Neural cell (in vitro differentiated cells): ENCODE measurements around the gene CRK. TPM values are rescaled to one million over a fixed set of nuclear protein-coding genes. Genes with fewer than 3 reads are reported as not detected.

Experiments
- H2AFZ ChIP-seq: fragments of 200-600, 300-800 bp; sonication (generic), shearing (Covaris generic); 2 replicates; pipeline ENCODE4 v1.6.0; 2014; ENCODE audit warnings: low read depth, mild to moderate bottlenecking, antibody characterized with exemption, low read length, moderate library complexity
- H3F3A ChIP-seq: fragments of 200-600 bp; shearing (Covaris generic); 2 replicates; pipeline ENCODE4 v1.6.1; 2016; ENCODE audit warnings: mild to moderate bottlenecking, moderate library complexity, mixed read lengths, antibody characterized with exemption, low read length; ENCODE audit not compliant: insufficient read depth, poor library complexity, severe bottlenecking
- H3K27ac ChIP-seq: fragments of 200-600, 300-800 bp; sonication (generic), shearing (Covaris generic); 2 replicates; pipeline ENCODE4 v1.5.1; 2014; ENCODE audit warnings: mild to moderate bottlenecking, low read length, moderate library complexity
- H3K27me3 ChIP-seq: fragments of 300-800, 200-600 bp; sonication (generic), shearing (Covaris generic); 2 replicates; pipeline ENCODE4 v1.6.0; 2014; ENCODE audit warnings: mild to moderate bottlenecking, low read depth, low read length, moderate library complexity; ENCODE audit not compliant: insufficient read depth
- H3K36me3 ChIP-seq: fragments of 300-800, 200-600 bp; sonication (generic), shearing (Covaris generic); 2 replicates; pipeline ENCODE4 v1.5.1; 2014; ENCODE audit warnings: mild to moderate bottlenecking, antibody characterized with exemption, low read length, moderate library complexity; ENCODE audit not compliant: insufficient read depth
- H3K4me2 ChIP-seq: fragments of 300-800, 200-600 bp; sonication (generic), shearing (Covaris generic); 2 replicates; pipeline ENCODE4 v1.6.0; 2014; ENCODE audit warnings: mild to moderate bottlenecking, low read length
- H3K4me3 ChIP-seq: fragments of 300-800, 200-600 bp; sonication (generic), shearing (Covaris generic); 2 replicates; pipeline ENCODE4 v1.5.1; 2014; ENCODE audit warnings: mild to moderate bottlenecking, low read length, moderate library complexity
- H3K79me2 ChIP-seq: fragments of 200-600 bp; shearing (Covaris generic); replicated peaks from 2 replicates; pipeline ENCODE4 v1.6.0; 2014; ENCODE audit warnings: mild to moderate bottlenecking, low read length, moderate library complexity; ENCODE audit not compliant: insufficient read depth
- H3K9ac ChIP-seq: fragments of 300-800, 200-600 bp; sonication (generic), shearing (Covaris generic); 2 replicates; pipeline ENCODE4 v1.6.1; 2016; ENCODE audit warnings: mild to moderate bottlenecking, low read length, mixed read lengths
- H3K9me2 ChIP-seq: fragments of 200-600 bp; shearing (Covaris generic); 2 replicates; pipeline ENCODE4 v1.6.1; 2016; ENCODE audit warnings: mild to moderate bottlenecking, low read length, mixed read lengths; ENCODE audit not compliant: insufficient read depth
- H3K9me3 ChIP-seq: fragments of 200-600, 300-800 bp; sonication (generic), shearing (Covaris generic); 2 replicates; pipeline ENCODE4 v1.6.1; 2016; ENCODE audit warnings: mild to moderate bottlenecking, mixed run types, low read length, moderate library complexity, mixed read lengths
- H4K20me1 ChIP-seq: fragments of 200-600 bp; shearing (Covaris generic); 2 replicates; pipeline ENCODE4 v1.6.1; 2016; ENCODE audit warnings: mild to moderate bottlenecking, mixed run types; ENCODE audit not compliant: insufficient read depth
- MXI1 ChIP-seq: fragments of 450-650 bp; conservative IDR thresholded peaks from 2 replicates; pipeline ENCODE4 v1.6.1; 2014; ENCODE audit warnings: antibody characterized with exemption, mild to moderate bottlenecking; ENCODE audit not compliant: poor library complexity, severe bottlenecking
- POLR2AphosphoS5 ChIP-seq: IDR thresholded peaks from 2 replicates; pipeline ENCODE4 v1.6.1; 2012
- TAF1 ChIP-seq: IDR thresholded peaks from 2 replicates; pipeline ENCODE4 v1.6.1; 2012; ENCODE audit warnings: low read depth
- polyA plus RNA-seq: library from polyadenylated mRNA; depleted of rRNA; stranded (reverse); fragments of >200 nt; gene quantifications from 2 replicates; pipeline ENCODE4 v1.2.3, GENCODE V29; 2014
- TF ChIP-seq, protein P1 (sequence below): fragments of 450-650 bp; IDR thresholded peaks from 2 replicates; pipeline ENCODE4 v1.5.1; 2014; ENCODE audit warnings: antibody characterized with exemption, mild to moderate bottlenecking, moderate library complexity; ENCODE audit not compliant: poor library complexity, severe bottlenecking
- TF ChIP-seq, protein P2 (sequence below): IDR thresholded peaks from 2 replicates; pipeline ENCODE4 v1.6.1; 2012; ENCODE audit warnings: borderline replicate concordance

CRK gene
- polyA plus RNA-seq, 1 donor from 2014 or later = 111 TPM

DNA sequence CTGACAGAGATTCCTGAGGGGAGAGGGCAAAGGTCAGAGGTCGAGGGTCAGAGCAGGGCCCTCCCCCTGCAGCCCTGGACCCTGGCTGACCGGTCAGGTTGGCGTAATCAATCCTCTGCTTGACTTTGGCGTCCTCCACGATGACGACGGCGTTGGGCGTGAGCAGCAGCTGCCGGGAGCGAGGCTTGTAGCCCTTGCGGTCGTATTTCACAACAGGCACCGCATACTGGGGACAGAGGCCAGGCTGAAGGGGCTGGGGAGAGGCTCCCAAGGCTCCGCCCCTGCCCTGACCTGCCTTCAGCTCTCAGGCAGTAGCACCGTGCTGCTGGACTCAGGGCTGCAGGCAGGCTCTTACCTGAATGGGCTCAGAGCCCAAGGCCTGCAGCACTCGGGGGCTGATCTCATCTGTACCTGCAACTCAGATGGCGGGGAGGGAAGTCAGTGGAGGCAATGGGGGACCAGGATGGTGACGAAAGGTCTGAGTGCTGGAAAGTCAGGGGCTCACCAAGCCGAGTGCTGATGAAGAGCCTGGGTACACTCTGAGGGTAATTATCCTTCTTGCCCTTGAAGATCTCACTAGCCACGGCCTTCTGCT, 12.0 kb upstream of the CRK start:
- Histone ChIP-seq H3K36me3 (no peaks in the 10 kb centered on the region), H3K4me3 (no peak overlapping the region), H3K27me3 (no peaks in the 10 kb centered on the region), H3F3A (no peaks in the 10 kb centered on the region), H3K27ac (no peak overlapping the region), H2AFZ (no peak overlapping the region), H3K79me2 (no peaks in the 10 kb centered on the region), H3K9me3 (no peaks in the 10 kb centered on the region), H4K20me1 (no peaks in the 10 kb centered on the region), H3K9ac (no peak overlapping the region), H3K9me2 (no peaks in the 10 kb centered on the region), H3K4me2 (no peak overlapping the region)
- no peak for TF ChIP-seq TAF1

DNA sequence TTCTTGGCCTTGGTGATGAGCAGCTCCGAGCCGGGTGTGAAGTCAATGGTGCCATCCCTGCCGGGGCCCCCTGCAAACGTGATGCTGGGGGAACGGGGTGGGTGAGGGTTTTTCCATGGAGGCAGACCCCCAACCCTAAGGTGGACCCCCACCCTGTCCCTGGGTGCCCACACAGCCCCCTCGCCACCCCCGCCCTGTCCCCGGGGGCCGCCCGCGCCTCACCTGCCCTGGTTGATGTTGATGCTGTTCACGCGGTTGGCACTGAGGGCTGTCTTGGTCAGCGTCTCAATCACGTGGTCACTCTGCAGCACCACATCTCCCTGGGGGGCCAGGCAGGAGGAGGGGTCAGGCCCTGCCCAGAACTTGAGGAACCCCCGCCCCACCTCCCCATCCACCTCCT, 11.2 kb upstream of the CRK start:
- Histone ChIP-seq H3K27ac (no peak overlapping the region), H3K9me2 (no peaks in the 10 kb centered on the region), H3K79me2 (no peaks in the 10 kb centered on the region), H3K4me3 (no peak overlapping the region), H3K27me3 (no peaks in the 10 kb centered on the region), H3K9me3 (no peaks in the 10 kb centered on the region), H3K36me3 (no peaks in the 10 kb centered on the region), H3K9ac (no peak overlapping the region), H4K20me1 (no peaks in the 10 kb centered on the region), H3K4me2 (no peak overlapping the region), H2AFZ (no peak overlapping the region), H3F3A (no peaks in the 10 kb centered on the region)
- TF ChIP-seq TAF1 (no peak), MXI1 (no peak)

DNA sequence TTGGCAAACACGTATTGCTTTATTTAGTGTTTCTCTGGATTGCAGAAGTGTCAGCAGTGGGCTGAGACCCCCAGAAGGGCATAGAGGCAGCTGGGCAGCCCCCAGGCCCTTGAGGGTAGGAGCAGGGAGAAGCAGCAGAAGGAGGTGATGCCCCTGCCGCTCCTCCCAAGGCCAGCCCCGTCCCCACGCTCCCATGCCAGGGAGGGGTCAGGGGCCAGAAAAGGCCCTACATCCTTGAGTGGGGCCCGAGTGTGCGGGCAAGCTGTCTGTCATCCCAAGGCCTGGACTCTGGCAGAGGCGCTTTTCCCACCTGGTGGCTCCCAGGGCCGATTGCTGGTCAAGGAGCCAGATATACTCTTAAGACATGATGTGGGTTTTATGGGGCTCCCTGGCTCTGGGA, 8.2 kb upstream of the CRK start:
- no peak overlapping the region for H3K9ac ChIP-seq
- H3F3A ChIP-seq = no peaks in the 10 kb centered on the region
- no peaks in the 10 kb centered on the region for H3K9me3 ChIP-seq
- no peaks in the 10 kb centered on the region for H3K79me2 ChIP-seq
- H4K20me1 ChIP-seq = no peaks in the 10 kb centered on the region
- no peak overlapping the region for H3K27ac ChIP-seq
- no peak overlapping the region for H3K4me2 ChIP-seq
- TF ChIP-seq MXI1 (no peak), POLR2AphosphoS5 (no peak)
- TF ChIP-seq, protein P1, sequence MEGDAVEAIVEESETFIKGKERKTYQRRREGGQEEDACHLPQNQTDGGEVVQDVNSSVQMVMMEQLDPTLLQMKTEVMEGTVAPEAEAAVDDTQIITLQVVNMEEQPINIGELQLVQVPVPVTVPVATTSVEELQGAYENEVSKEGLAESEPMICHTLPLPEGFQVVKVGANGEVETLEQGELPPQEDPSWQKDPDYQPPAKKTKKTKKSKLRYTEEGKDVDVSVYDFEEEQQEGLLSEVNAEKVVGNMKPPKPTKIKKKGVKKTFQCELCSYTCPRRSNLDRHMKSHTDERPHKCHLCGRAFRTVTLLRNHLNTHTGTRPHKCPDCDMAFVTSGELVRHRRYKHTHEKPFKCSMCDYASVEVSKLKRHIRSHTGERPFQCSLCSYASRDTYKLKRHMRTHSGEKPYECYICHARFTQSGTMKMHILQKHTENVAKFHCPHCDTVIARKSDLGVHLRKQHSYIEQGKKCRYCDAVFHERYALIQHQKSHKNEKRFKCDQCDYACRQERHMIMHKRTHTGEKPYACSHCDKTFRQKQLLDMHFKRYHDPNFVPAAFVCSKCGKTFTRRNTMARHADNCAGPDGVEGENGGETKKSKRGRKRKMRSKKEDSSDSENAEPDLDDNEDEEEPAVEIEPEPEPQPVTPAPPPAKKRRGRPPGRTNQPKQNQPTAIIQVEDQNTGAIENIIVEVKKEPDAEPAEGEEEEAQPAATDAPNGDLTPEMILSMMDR = no peak
- TF ChIP-seq, protein P2, sequence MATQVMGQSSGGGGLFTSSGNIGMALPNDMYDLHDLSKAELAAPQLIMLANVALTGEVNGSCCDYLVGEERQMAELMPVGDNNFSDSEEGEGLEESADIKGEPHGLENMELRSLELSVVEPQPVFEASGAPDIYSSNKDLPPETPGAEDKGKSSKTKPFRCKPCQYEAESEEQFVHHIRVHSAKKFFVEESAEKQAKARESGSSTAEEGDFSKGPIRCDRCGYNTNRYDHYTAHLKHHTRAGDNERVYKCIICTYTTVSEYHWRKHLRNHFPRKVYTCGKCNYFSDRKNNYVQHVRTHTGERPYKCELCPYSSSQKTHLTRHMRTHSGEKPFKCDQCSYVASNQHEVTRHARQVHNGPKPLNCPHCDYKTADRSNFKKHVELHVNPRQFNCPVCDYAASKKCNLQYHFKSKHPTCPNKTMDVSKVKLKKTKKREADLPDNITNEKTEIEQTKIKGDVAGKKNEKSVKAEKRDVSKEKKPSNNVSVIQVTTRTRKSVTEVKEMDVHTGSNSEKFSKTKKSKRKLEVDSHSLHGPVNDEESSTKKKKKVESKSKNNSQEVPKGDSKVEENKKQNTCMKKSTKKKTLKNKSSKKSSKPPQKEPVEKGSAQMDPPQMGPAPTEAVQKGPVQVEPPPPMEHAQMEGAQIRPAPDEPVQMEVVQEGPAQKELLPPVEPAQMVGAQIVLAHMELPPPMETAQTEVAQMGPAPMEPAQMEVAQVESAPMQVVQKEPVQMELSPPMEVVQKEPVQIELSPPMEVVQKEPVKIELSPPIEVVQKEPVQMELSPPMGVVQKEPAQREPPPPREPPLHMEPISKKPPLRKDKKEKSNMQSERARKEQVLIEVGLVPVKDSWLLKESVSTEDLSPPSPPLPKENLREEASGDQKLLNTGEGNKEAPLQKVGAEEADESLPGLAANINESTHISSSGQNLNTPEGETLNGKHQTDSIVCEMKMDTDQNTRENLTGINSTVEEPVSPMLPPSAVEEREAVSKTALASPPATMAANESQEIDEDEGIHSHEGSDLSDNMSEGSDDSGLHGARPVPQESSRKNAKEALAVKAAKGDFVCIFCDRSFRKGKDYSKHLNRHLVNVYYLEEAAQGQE = no peak
- no peak overlapping the region for H3K4me3 ChIP-seq
- no peaks in the 10 kb centered on the region for H3K9me2 ChIP-seq
- no peaks in the 10 kb centered on the region for H3K27me3 ChIP-seq
- no peak overlapping the region for H2AFZ ChIP-seq
- no peaks in the 10 kb centered on the region for H3K36me3 ChIP-seq
